Stimulated activated CD8-positive, alpha-beta memory T cell treated with anti-CD3 and anti-CD28 coated beads, Interleukin-12 subunit alpha, Interleukin-12 subunit beta, amount 100 ng/mL, for 24 hours (primary cell): Measurements from ENCODE around the gene AGO1.
"Not testable (repeated sequence)": the region's sequence is repeated elsewhere in the genome, so short reads cannot be mapped to it uniquely, and the experiment has no call there.

Source experiments
- DNase-seq: peaks from one replicate; pipeline ENCODE4 v3.0.0-alpha.2; 2020; ENCODE audit errors: extremely low read depth

Gene AGO1

GRCh38 chr1:35915693-35916092, 32.7 kb downstream of the AGO1 start:
- DNase-seq = no peak

GRCh38 chr1:35923791-35924221, 40.8 kb downstream of the AGO1 start:
- DNase-seq = no peak

GRCh38 chr1:35924838-35925237, 41.8 kb downstream of the AGO1 start:
- no peak for DNase-seq

- DNase-seq = no peak
Measured at GRCh38 chr1:35925741-35926140, 42.7 kb downstream of the AGO1 start.

- DNase-seq = no peak
Measured at GRCh38 chr1:35927472-35927871, 44.5 kb downstream of the AGO1 start.

GRCh38 chr1:35929730-35930592, 47.0 kb downstream of the AGO1 start:
- DNase-seq = no peak

- DNase-seq = peak; percentile 74
Measured at GRCh38 chr1:35930593-35931445, 47.8 kb downstream of the AGO1 start, which contains the start of gene AGO3. Gene AGO3 (plus strand): TSS chr1:35931105. CDS start chr1:35931427, 322 bp downstream.

GRCh38 chr1:35931446-35932157, 48.6 kb downstream of the AGO1 start:
- no peak for DNase-seq

GRCh38 chr1:35932158-35932636, 49.2 kb downstream of the AGO1 start:
- no peak for DNase-seq

GRCh38 chr1:35932941-35933340, 49.9 kb downstream of the AGO1 start:
- DNase-seq = no peak

GRCh38 chr1:35935442-35936388, 52.7 kb downstream of the AGO1 start:
- DNase-seq = no peak

GRCh38 chr1:35936838-35937237, 53.8 kb downstream of the AGO1 start:
- no peak for DNase-seq

- no peak for DNase-seq
Measured at GRCh38 chr1:35939484-35939883, 56.5 kb downstream of the AGO1 start.

GRCh38 chr1:35945327-35945726, 62.3 kb downstream of the AGO1 start:
- DNase-seq = no peak

- DNase-seq = no peak
Measured at GRCh38 chr1:35947547-35947946, 64.5 kb downstream of the AGO1 start.

- DNase-seq = no peak
Measured at GRCh38 chr1:35958558-35958957, 75.5 kb downstream of the AGO1 start.

GRCh38 chr1:35959304-35959703, 76.3 kb downstream of the AGO1 start:
- DNase-seq = no peak

- no peak for DNase-seq
Measured at GRCh38 chr1:35962952-35963351, 79.9 kb downstream of the AGO1 start.

- DNase-seq = not testable (repeated sequence)
Measured at GRCh38 chr1:35964277-35964676, 81.3 kb downstream of the AGO1 start.

- no peak for DNase-seq
Measured at GRCh38 chr1:35968396-35968795, 85.4 kb downstream of the AGO1 start.

GRCh38 chr1:35971601-35972000, 88.6 kb downstream of the AGO1 start:
- no peak for DNase-seq
